ENCODE results near the gene TTLL10.

The TTLL10 gene

DNA sequence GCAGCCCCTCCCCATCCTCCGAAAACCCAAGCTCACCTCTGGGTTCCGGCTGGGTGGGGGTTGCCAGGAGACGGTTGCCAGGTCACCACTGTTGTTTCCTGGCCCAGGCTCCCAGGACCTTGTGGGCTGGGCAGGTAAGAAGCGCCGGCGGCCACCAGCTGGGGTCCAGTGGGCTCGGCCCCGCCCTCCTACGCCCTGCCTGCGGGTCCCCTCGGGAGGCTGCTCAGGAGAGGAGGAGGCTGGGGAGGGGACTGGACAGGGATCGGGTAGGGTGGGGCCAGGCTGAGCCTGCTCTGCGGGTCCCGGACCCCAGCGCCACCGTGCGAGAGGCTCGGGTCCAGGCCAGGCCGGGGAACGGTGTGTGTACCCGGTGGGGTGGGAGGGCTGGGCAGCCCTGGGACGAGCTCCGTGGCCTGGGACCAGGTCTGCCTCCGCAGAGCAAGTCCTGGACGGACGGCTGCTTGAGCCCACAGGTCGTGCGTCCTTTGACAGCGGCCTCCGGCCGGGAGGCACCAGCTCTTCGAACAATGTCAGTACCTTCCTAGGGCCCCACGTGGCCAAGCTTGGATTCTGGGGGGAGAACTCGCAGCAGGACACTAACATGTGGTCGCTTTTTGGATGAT, at the start of gene TTLL10:
Gene TTLL10 (plus strand): TSS at position 88 of the 623 bp plus-strand sequence. CDS start 5,336 bp downstream, outside the sequence.
- DNase-seq (ENCODE audit: low spot score), result no peak

DNA sequence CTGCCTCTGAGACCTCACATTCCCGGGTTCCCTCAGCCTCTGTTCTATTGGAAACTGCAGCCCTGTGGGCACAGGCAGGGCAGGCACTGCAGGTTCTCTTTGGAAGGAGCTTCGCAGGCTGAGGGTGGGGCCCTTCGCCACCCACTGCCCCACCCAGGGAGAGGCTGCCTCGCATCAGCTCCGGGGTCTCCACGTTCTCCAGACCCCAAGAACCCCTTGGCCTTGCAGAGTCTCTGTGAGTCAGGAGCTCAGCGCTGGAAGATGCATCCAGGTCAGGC, 49.2 kb upstream of the TTLL10 start:
- no peak for DNase-seq (ENCODE audit: low spot score)

GRCh38 chr1:1124786-1125642, 48.7 kb upstream of the TTLL10 start:
- DNase-seq (ENCODE audit: low spot score), result no peak

GRCh38 chr1:1125945-1126344, 47.7 kb upstream of the TTLL10 start:
- DNase-seq (ENCODE audit: low spot score), result no peak

DNA sequence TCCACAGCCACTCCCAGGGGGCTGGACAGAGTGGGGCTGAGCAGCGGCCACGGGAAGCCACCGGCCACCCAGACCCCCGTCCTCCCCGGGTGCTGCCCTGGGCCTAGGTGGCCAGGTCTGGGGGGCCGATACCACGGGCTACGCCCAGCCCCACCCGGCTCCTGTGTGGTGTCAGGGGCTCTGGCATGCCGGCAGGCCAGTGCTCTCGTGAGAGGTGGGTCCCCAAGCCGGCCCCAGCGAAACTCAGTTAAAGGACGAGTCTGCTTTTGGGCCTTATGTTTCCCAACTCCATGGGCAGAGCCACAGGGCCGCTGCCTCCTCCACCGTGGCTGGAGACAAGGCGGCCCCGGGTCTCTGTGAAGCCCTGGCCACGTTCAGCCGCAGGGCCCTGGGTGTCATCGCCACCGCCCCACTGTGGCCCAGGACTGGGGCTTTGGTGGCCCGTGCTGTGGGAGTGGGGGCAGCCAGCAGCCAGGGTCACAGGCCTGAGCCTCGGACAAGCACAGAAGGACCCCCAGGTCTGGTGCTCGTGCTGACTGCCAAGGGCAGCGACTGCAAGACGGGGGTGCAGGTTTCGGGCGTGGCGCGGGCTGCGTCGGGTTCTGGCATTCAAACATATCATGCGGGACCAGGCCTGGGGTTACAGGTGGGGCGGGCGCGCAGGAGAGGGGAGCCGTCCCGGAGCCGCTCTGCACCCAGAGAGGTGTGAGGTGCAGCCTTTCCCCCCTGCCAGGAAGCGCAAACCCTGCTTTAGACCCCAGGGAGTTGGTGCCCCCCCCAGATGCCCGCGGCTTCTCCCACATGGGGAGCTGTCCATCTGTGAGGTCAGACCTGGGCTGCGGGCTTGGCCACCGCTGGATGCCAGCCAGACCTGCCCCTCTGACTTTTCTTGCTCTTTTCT, 45.9 kb upstream of the TTLL10 start:
- DNase-seq (ENCODE audit: low spot score), result no peak

- DNase-seq (ENCODE audit: low spot score), result peak; percentile 78
Observed at GRCh38 chr1:1128454-1129139, 45.1 kb upstream of the TTLL10 start.

- peak; percentile 24 for DNase-seq (ENCODE audit: low spot score)
Observed at GRCh38 chr1:1129381-1129821, 44.3 kb upstream of the TTLL10 start.

- DNase-seq (ENCODE audit: low spot score), result peak; percentile 85
Observed at GRCh38 chr1:1130206-1131120, 43.2 kb upstream of the TTLL10 start.

GRCh38 chr1:1132042-1132950, 41.4 kb upstream of the TTLL10 start:
- DNase-seq (ENCODE audit: low spot score), result peak; percentile 41

GRCh38 chr1:1132956-1133750, 40.5 kb upstream of the TTLL10 start:
- peak; percentile 77 for DNase-seq (ENCODE audit: low spot score)

DNA sequence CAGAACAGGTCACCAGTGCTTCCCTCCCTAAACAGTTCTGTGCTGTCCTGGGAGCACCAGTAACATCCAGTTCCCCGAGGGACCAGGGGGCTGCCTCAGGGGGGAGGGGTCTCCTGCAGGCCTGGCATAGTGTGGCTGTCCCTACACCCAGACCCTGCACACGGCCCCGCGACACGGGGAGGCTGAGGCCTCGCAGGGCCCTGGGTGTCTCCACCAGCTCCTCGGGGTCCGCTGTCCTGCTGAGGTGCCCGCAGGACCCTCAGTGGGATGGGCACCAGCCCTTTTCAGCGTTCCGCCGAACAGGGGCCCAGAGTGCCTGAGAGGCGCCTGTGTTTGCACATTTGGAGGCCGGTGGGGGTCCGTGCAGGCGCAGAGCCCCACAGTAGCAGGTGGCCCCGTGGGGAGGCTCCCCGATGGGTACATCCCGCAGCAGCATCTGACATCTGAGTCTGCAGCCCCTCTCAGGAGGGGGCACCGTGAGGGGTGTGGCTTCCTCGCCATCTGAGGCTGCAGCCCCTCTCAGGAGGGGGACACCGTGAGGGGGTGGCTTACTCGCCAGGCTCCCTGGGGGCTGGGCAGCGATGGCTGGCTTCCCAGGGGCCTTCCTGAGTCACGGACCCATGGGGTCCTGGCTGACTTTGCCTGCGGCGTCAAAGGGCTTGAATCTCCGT, 39.2 kb upstream of the TTLL10 start:
- no peak for DNase-seq (ENCODE audit: low spot score)

DNA sequence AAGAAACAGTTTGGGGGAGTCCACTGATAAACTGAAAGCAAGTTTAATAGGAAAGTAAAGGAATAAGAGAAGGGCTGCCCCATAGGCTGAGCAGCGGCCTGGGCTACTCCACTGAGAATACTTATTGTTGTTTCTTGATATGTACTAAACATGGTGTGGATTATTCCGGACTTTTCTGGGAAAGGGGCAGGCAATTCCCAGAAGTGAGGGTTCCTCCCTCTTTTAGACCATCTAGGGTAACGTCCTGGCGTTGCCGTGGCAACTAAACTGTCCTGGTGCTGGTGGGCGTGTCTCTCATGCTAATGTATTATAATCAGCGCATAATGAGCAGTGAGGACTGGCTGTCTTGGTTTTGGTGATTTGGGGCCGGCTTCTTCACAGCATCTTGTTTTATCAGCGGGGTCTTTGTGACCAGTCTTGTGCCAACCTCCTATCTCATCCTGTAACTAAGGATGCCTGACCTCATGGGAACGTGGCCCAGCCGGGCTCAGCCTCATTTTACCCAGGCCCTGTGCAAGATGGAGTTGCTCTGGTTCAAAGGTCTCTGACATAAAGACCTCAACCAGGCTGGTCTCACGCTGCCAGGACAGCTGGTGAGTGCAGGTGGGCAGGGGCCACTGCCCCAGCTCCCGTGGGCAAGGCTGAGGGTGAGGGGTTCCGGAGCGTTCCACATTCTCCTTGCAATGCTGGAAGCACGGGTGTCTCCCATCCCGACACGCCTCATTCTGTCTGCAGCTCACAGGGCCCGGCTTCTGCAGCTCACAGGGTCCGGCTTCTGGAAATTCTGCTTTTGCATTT, 38.1 kb upstream of the TTLL10 start:
- DNase-seq (ENCODE audit: low spot score), result no peak

DNA sequence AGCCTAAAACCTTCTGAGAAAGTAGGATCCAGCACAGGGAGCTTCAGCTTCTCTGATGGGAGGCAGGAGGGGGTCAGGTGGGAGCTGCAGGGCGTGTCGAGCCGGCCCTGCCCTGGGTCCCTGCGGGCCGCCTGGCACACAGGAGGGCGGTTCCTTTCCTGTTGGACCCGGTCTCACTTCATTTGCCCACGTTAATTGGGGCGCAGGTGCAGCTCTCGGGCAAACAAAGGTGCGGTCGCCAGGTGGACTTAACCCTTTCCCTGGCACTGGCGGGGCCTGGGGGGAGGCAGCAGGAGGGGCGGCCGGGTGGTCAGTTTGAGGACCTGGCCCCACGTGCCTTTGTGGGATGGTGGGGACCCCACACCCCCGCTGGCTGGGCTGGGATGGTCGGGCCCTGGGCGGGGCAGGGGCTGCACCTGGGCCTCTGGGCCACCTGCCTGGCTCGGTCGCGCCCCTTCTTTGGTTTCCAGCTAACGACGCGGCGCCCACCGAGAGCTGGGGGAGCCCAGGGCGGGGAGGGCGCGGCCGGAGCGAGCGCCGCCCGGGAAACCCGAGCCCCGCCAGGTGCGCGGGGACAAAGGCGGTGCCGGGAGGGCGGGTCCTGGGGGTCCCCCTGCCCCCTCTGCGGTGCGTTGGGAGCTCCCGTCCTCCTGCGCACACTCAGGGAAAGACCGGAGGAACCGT, 37.0 kb upstream of the TTLL10 start:
- no peak for DNase-seq (ENCODE audit: low spot score)

DNA sequence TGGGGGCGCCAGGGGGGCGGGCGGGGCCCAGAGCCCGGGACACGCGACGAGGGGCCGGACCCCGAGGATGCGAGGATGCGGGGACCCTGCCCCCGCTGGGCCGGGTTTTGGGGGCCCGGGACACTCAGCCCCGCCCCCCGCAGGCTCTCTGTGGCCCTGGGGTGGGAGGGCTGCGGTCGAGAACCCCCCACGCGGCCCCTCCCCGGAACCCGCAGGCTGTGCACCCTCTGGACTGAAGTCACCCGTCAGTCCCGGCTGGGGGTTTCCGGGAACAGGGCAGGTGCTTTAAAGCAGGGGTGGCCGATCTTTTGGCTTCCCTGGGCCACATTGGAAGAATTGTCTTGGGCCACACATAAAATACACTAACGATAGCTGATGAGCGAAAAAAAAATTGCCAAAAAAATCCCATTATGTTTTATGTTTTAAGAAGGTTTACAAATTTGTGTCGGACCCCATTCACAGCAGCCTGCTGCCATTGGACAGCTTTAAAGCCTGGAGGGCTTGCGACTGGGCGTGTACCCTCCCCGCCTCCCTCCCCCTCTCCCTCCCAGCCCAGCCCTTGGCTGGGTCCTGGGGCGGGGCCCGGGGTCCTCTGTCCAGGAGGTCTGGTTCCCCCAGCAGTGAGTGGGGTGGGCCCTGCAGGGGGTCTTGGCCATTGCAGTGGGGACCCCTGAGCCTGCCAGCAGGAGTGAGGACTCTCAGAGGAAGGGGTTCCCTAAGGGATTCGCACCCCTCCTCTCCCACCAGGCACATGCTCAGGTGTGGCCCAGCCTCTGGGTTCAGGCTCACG, 36.2 kb upstream of the TTLL10 start:
- no peak for DNase-seq (ENCODE audit: low spot score)

DNA sequence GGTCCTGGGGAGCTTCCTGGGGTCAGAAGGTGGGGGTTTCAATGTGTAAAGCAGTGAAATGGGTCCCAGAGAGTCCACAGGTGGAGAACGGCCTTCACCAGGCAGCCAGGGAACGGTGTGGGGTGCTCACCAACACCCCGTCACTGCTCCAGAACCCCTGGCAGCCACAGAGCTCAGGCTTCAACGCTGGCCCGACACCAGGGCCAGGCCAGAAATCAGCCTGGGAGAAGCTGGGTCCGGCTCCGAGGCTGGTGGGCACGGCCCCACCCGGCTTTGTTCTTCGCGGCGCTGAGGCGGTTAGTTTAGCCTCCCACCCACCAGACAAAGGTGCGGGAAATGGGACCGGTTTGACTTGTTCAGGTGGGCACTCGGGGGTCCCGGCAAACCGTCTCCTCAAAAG, 33.0 kb upstream of the TTLL10 start:
- no peak for DNase-seq (ENCODE audit: low spot score)

- no peak for DNase-seq (ENCODE audit: low spot score)
Observed at GRCh38 chr1:1141244-1141910, 32.3 kb upstream of the TTLL10 start.

All from kidney tubule cell (primary cell).